Measurements from ENCODE around the gene B4GAT1. TPM values are rescaled to one million over a fixed set of nuclear protein-coding genes. Genes with fewer than 3 reads are reported as not detected.

B4GAT1 gene
- polyA plus RNA-seq, 2 of the 4 experiments (the other 2 are of a cell fraction) = 11.0 to 18.0 TPM

- TF ChIP-seq, protein P1, sequence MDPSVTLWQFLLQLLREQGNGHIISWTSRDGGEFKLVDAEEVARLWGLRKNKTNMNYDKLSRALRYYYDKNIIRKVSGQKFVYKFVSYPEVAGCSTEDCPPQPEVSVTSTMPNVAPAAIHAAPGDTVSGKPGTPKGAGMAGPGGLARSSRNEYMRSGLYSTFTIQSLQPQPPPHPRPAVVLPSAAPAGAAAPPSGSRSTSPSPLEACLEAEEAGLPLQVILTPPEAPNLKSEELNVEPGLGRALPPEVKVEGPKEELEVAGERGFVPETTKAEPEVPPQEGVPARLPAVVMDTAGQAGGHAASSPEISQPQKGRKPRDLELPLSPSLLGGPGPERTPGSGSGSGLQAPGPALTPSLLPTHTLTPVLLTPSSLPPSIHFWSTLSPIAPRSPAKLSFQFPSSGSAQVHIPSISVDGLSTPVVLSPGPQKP (IDR thresholded peaks at IDR 0.05; ENCODE audit: low read depth, low read length) = no peak
- TF ChIP-seq, protein P2, sequence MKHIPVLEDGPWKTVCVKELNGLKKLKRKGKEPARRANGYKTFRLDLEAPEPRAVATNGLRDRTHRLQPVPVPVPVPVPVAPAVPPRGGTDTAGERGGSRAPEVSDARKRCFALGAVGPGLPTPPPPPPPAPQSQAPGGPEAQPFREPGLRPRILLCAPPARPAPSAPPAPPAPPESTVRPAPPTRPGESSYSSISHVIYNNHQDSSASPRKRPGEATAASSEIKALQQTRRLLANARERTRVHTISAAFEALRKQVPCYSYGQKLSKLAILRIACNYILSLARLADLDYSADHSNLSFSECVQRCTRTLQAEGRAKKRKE (CRISPR knock-in tag; IDR thresholded peaks at IDR 0.05; ENCODE audit: low read depth) = 0 out of 2 replicates have a peak, but pooled peaks have one; percentile 27
- TF ChIP-seq MAFK (IDR thresholded peaks at IDR 0.05; ENCODE audit: partially characterized antibody) (no peak), SREBF2 (IDR thresholded peaks at IDR 0.05) (no peak), HDAC2 (IDR thresholded peaks at IDR 0.05) (no peak), CBX8 (IDR thresholded peaks at IDR 0.05) (no peak)
Observed at GRCh38 chr11:66328302-66329144, 18.9 kb downstream of the B4GAT1 start (continued).

- POLR2A ChIA-PET = no interaction called here
- DNase-seq (ENCODE audit: low read depth in 1 of 2, low spot score in 1 of 2) (no peak), FAIRE-seq (no peak)
Observed at GRCh38 chr11:66328031-66328301, 19.5 kb downstream of the B4GAT1 start.

GRCh38 chr11:66327171-66328030, 20.0 kb downstream of the B4GAT1 start:
- Histone ChIP-seq H3K4me3 (no peak overlapping the region), H3K4me2 (peak overlapping the region; percentile 50)

More at GRCh38 chr11:66328031-66328301, 19.5 kb downstream of the B4GAT1 start:
- CTCF ChIA-PET = interaction anchor here (2.2 kb wide), 1 partner anchor 15 kb away, joined by 37 read pairs; no protein-coding TSS in a partner anchor
- Histone ChIP-seq H3K9me3 (no peaks in the 10 kb centered on the region), H3K4me1 (peaks cover 37% of the 10 kb centered on the region), H3K4me3 (no peak overlapping the region), H3K4me2 (peak overlapping the region; percentile 50), H3K27ac (peak overlapping the region; percentile 48 to 88; a peak in 5 of 6 replicates)
- no peak for TF ChIP-seq POLR2A (IDR thresholded peaks at IDR 0.05; ENCODE audit: low read length)
- TF ChIP-seq NR3C1 (IDR thresholded peaks at IDR 0.05) = no peak
- TF ChIP-seq ZNF302 (CRISPR knock-in tag; IDR thresholded peaks at IDR 0.05) = no peak
- TF ChIP-seq NFE2L2 (conservative IDR thresholded peaks at IDR 0.05; ENCODE audit: low read length) = no peak
- no peak for TF ChIP-seq NPAS2 (CRISPR knock-in tag; IDR thresholded peaks at IDR 0.05; ENCODE audit: borderline replicate concordance)
- TF ChIP-seq MAX (IDR thresholded peaks at IDR 0.05) = no peak
- no peak for TF ChIP-seq TFCP2L1 (CRISPR knock-in tag; IDR thresholded peaks at IDR 0.05)
- no peak for TF ChIP-seq RCOR1 (IDR thresholded peaks at IDR 0.05; ENCODE audit: low read depth, low read length)
- TF ChIP-seq CTCF (IDR thresholded peaks at IDR 0.05) = no peak
- TF ChIP-seq ZSCAN20 (CRISPR knock-in tag; IDR thresholded peaks at IDR 0.05) = no peak
- TF ChIP-seq KDM5A (IDR thresholded peaks at IDR 0.05) = no peak
- no peak for TF ChIP-seq BHLHE40 (IDR thresholded peaks at IDR 0.05; ENCODE audit: low read depth, low read length)
- TF ChIP-seq GATA3 (IDR thresholded peaks at IDR 0.05; ENCODE audit: borderline replicate concordance) = no peak
- no peak for TF ChIP-seq FOSL2 (IDR thresholded peaks at IDR 0.05)
- TF ChIP-seq FOSL2 (CRISPR knock-in tag; IDR thresholded peaks at IDR 0.05) = no peak
- ATAC-seq = peak; percentile 8 to 42; a peak in 5 of 6 replicates
- 81% methylated on average over 3 of the region's 3 CpGs for WGBS (ENCODE audit: missing lambda C conversion rate)

More at GRCh38 chr11:66327171-66328030, 20.0 kb downstream of the B4GAT1 start:
- Histone ChIP-seq H3K4me1 (peaks cover 37% of the 10 kb centered on the region), H3K9me3 (no peaks in the 10 kb centered on the region), H3K27ac (peak overlapping the region; percentile 48 to 88)
- ChIA-PET POLR2A (interaction anchor here (1.3 kb wide), 1 partner anchor 15 kb away, joined by 11 read pairs; no protein-coding TSS in a partner anchor), CTCF (interaction anchor here (0.6 to 2.2 kb wide), 12 partner anchors 9 to 61 kb away, joined by 3 to 37 read pairs (median 4); partner anchors contain the start of genes BRMS1, CD248 and RIN1)
- 84% methylated on average over 9 of the region's 10 CpGs for WGBS (ENCODE audit: missing lambda C conversion rate)
- ATAC-seq (peak; percentile 17 to 58; a peak in 3 of 6 replicates), FAIRE-seq (peak; percentile 23), DNase-seq (ENCODE audit: low read depth in 1 of 2, low spot score in 1 of 2) (no peak)
- no peak for TF ChIP-seq JUNB (IDR thresholded peaks at IDR 0.05)
- no peak for TF ChIP-seq FOSL2 (IDR thresholded peaks at IDR 0.05)
- 0 out of 2 replicates have a peak, but pooled peaks have one; percentile 4 for TF ChIP-seq FOSL2 (CRISPR knock-in tag; IDR thresholded peaks at IDR 0.05)
